Activated T-helper 1 cell treated with anti-CD3 and anti-CD28 coated beads, Interleukin-12 subunit alpha, Interleukin-12 subunit beta, Interleukin-2, Interleukin-4 antibody, amounts not matched to agents 30 ng/mL and 10 ng/mL and 1 ng/mL, durations not matched to agents 14 hours and 24 hours and 36 hours (primary cell): ENCODE measurements around the gene TSPAN18. TPM values are rescaled to one million over a fixed set of nuclear protein-coding genes. Genes with fewer than 3 reads are reported as not detected.
"Not testable (repeated sequence)": the region's sequence is repeated elsewhere in the genome, so short reads cannot be mapped to it uniquely, and the experiment has no call there.

Experiments
- DNase-seq: peaks from one replicate; pipeline ENCODE4 v3.0.0; 2021; ENCODE audit warnings: low spot score
- H3K27ac Mint-ChIP-seq: one replicate; pipeline ENCODE4 v1.8.0; 2021; ENCODE audit warnings: mild to moderate bottlenecking, mixed read lengths
- H3K27me3 Mint-ChIP-seq: one replicate; pipeline ENCODE4 v1.8.0; 2022; ENCODE audit warnings: mild to moderate bottlenecking, moderate library complexity, mixed read lengths; ENCODE audit not compliant: insufficient read depth
- H3K36me3 Mint-ChIP-seq: one replicate; pipeline ENCODE4 v1.8.0; 2021; ENCODE audit warnings: low read depth, mixed read lengths
- H3K4me1 Mint-ChIP-seq: one replicate; pipeline ENCODE4 v1.8.0; 2021; ENCODE audit warnings: low read depth, mixed read lengths
- H3K4me3 Mint-ChIP-seq: one replicate; pipeline ENCODE4 v1.8.0; 2021; ENCODE audit warnings: mild to moderate bottlenecking, moderate library complexity, mixed read lengths
- H3K9me3 Mint-ChIP-seq: one replicate; pipeline ENCODE4 v1.8.0; 2021; ENCODE audit warnings: mixed read lengths
- intact Hi-C: fragments of 100-400 bp; cut with micrococcal nuclease; formaldehyde crosslinking; loops from one replicate; pipeline ENCODE4 v1.15.1; 2024
- total RNA-seq: library from RNA; stranded (reverse); gene quantifications from 2 replicates; pipeline ENCODE4 v1.2.3, GENCODE V29; 2022

The TSPAN18 gene
- total RNA-seq, 1 donor from 2014 or later: 1.7 TPM

GRCh38 chr11:44868021-44868420 is 141.3 kb downstream of the TSPAN18 start:
- no peak overlapping the region for H3K4me3 Mint-ChIP-seq
- DNase-seq: no peak
- peaks cover 36% of the 10 kb centered on the region for H3K27me3 Mint-ChIP-seq
- H3K4me1 Mint-ChIP-seq: peaks cover under 1% of the 10 kb centered on the region
- H3K9me3 Mint-ChIP-seq: peaks cover 9% of the 10 kb centered on the region
- H3K27ac Mint-ChIP-seq: no peak overlapping the region
- H3K36me3 Mint-ChIP-seq: peaks cover 3% of the 10 kb centered on the region
- intact Hi-C loops: no loop called here

DNA sequence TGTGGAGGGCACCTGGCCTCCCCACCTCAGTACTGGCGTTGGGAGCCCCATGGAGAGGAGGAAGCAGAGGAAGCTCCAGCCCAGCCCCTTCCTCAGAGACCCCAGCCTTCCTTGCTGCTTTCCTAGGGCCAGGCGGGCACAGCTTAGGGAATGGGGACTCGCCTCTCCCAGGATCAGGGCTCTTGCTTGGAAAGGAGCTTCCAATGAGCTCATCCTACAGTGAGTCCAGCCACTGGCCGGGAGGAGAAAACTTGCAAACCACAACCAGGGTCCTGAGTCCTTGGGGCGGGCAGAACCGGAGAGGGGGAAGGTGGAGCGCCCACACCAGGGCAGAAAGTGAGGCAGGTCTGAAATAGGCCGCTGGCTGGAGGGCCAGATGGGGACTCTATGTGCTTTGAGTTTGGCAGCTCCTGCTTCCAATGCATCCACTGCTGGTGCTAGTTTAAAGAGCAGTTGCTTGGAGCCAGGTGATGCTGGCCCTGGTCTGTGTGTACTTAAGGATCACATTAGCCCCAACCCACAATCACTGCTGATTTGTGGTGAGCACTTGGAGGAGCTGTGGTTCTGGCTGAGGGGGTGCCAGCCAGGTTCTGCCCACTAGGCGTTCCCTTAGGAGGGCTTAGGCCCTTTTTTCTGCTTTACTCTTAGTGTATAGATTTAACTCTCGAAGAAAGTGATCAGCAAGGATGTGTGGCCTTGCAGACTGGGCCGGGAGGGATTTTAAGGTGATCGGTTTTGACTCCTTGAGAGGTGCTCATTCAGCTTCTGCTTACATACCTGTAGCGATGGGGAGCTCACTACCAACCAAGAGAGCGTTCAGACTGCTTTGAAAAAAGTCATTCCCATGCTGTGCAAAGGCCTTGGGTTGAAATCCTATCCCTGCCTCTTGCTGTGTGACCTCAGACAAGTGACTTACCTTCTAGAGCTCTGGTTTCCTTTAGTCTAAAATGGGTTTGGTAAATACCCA is 142.0 kb downstream of the TSPAN18 start:
- intact Hi-C loops: no loop called here
- no peak overlapping the region for H3K4me3 Mint-ChIP-seq
- peaks cover 33% of the 10 kb centered on the region for H3K27me3 Mint-ChIP-seq
- H3K27ac Mint-ChIP-seq: no peak overlapping the region
- H3K36me3 Mint-ChIP-seq: peaks cover 3% of the 10 kb centered on the region
- H3K4me1 Mint-ChIP-seq: no peaks in the 10 kb centered on the region
- DNase-seq: no peak
- H3K9me3 Mint-ChIP-seq: peaks cover 9% of the 10 kb centered on the region

GRCh38 chr11:44870181-44870580 is 143.4 kb downstream of the TSPAN18 start:
- Mint-ChIP-seq H3K27ac (no peak overlapping the region), H3K27me3 (peaks cover 29% of the 10 kb centered on the region), H3K36me3 (peaks cover 3% of the 10 kb centered on the region), H3K9me3 (peaks cover 9% of the 10 kb centered on the region), H3K4me1 (no peaks in the 10 kb centered on the region), H3K4me3 (no peak overlapping the region)
- no peak for DNase-seq
- intact Hi-C loops: no loop called here

GRCh38 chr11:44870615-44871176 is 143.9 kb downstream of the TSPAN18 start:
- H3K27ac Mint-ChIP-seq: no peak overlapping the region
- H3K36me3 Mint-ChIP-seq: peaks cover 3% of the 10 kb centered on the region
- intact Hi-C loops: no loop called here
- H3K9me3 Mint-ChIP-seq: peaks cover 9% of the 10 kb centered on the region
- DNase-seq: no peak
- no peak overlapping the region for H3K4me3 Mint-ChIP-seq
- H3K27me3 Mint-ChIP-seq: peaks cover 26% of the 10 kb centered on the region
- no peaks in the 10 kb centered on the region for H3K4me1 Mint-ChIP-seq

DNA sequence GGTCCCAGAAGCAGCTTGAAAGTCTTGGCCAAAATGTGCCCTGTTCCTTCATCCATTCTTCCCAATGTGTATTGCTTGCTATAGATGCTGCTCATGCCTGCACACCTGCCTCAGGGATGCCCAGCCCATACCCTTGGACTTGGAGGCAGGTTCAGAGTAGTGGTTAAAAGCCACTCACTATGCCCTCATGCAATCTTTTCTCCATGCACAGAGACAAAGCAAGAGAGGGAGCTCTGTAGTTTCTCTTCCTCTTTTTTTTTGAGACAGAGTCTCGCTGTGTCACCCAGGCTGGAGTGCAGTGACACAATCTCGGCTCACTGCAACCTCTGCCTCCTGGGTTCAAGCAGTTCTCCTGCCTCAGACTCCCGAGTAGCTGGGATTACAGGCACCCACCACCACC is 144.9 kb downstream of the TSPAN18 start:
- DNase-seq, H3K4me3 Mint-ChIP-seq, H3K36me3 Mint-ChIP-seq, intact Hi-C loops, H3K27ac Mint-ChIP-seq, H3K4me1 Mint-ChIP-seq, H3K9me3 Mint-ChIP-seq: not testable (repeated sequence)
- peaks cover 17% of the 10 kb centered on the region for H3K27me3 Mint-ChIP-seq

- Mint-ChIP-seq H3K36me3 (peaks cover 3% of the 10 kb centered on the region), H3K4me1 (no peaks in the 10 kb centered on the region), H3K4me3 (no peak overlapping the region), H3K27ac (no peak overlapping the region), H3K27me3 (peaks cover 13% of the 10 kb centered on the region), H3K9me3 (peaks cover 9% of the 10 kb centered on the region)
- no peak for DNase-seq
- intact Hi-C loops: no loop called here
Observed at GRCh38 chr11:44872556-44872955, 145.8 kb downstream of the TSPAN18 start.

- Mint-ChIP-seq H3K9me3 (peaks cover 9% of the 10 kb centered on the region), H3K36me3 (peaks cover 3% of the 10 kb centered on the region), H3K27ac (no peak overlapping the region), H3K4me1 (no peaks in the 10 kb centered on the region), H3K27me3 (peaks cover 12% of the 10 kb centered on the region), H3K4me3 (no peak overlapping the region)
- DNase-seq: no peak
- intact Hi-C loops: no loop called here
Observed at GRCh38 chr11:44873537-44873936, 146.8 kb downstream of the TSPAN18 start.

DNA sequence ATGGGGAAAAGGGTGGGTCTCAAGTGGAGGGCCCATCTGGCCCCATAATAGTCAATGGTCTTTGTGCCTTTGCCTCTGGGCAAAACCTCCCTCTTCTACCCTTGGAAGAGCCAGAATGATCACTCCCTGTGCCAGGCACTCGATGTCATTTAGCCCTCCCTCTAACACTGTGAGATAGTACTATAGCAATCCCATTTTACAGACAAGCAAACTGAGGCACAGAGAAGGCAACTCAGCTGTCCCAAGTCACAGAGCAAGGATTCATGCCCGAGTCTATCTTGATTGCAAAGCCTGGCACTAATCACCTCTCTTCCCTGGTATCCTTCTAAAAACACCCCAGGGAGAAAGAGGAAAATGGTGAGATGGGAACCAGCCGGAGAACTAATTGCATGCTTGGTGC is 147.5 kb downstream of the TSPAN18 start:
- Mint-ChIP-seq H3K36me3 (peaks cover 3% of the 10 kb centered on the region), H3K9me3 (peaks cover 9% of the 10 kb centered on the region), H3K4me1 (no peaks in the 10 kb centered on the region), H3K4me3 (no peak overlapping the region), H3K27me3 (peaks cover 12% of the 10 kb centered on the region), H3K27ac (no peak overlapping the region)
- intact Hi-C loops: no loop called here
- no peak for DNase-seq

- Mint-ChIP-seq H3K4me1 (no peaks in the 10 kb centered on the region), H3K36me3 (peaks cover 3% of the 10 kb centered on the region), H3K4me3 (no peak overlapping the region), H3K27ac (no peak overlapping the region), H3K9me3 (peaks cover 9% of the 10 kb centered on the region), H3K27me3 (peaks cover 12% of the 10 kb centered on the region)
- intact Hi-C loops: no loop called here
- DNase-seq: no peak
Observed at GRCh38 chr11:44875037-44875436, 148.3 kb downstream of the TSPAN18 start.

DNA sequence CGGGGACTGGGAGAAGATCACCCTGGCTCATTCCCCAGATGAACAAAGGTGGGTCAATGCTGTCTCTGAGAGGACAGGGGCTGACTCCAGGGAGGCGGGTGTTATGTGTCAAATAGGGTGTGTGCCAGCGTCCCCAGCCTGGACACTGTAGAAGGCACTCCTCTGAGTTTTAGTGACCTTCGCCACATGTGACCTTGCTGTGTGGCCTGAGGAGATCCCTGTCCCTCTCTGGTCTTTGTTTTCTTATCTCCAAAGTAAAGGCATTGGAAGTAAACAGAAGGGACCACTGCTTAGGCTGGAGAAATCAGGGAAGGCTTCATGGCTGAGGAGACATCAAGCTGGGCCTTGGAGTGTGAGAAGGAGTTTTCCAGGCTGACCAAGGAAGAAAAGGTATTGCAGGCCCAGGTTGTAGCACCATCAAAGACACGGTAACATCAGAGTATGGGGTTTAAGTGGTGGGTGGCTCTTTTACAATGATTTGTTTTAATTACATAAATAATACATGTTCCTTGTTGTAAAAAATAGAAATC is 149.5 kb downstream of the TSPAN18 start:
- intact Hi-C loops: no loop called here
- H3K9me3 Mint-ChIP-seq: peaks cover 2% of the 10 kb centered on the region
- H3K4me1 Mint-ChIP-seq: no peaks in the 10 kb centered on the region
- no peak overlapping the region for H3K4me3 Mint-ChIP-seq
- peaks cover 9% of the 10 kb centered on the region for H3K27me3 Mint-ChIP-seq
- no peak overlapping the region for H3K27ac Mint-ChIP-seq
- no peak for DNase-seq
- H3K36me3 Mint-ChIP-seq: no peaks in the 10 kb centered on the region

DNA sequence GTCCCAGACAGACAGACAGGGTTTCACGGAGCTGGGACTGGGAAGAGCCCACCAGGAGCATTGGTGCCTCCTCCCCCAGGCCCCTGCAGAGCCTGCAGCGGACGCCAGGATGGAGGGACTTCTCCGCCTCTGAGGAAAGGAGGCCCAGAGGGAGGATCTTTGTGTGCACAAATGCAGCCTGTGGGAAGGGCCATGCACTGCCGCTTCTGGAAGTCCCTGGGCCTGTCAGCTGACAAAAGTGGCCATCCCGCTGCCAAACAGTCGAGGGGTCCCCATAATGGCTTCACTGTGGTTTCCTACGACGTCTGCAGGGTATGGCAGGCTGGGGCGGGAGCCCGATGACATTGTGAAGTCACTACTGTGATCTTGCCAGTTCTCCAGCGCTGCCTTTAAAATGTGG is 150.1 kb downstream of the TSPAN18 start:
- no peaks in the 10 kb centered on the region for H3K4me1 Mint-ChIP-seq
- intact Hi-C loops: no loop called here
- no peak for DNase-seq
- H3K27me3 Mint-ChIP-seq: peaks cover 7% of the 10 kb centered on the region
- H3K27ac Mint-ChIP-seq: no peak overlapping the region
- no peak overlapping the region for H3K4me3 Mint-ChIP-seq
- H3K9me3 Mint-ChIP-seq: no peaks in the 10 kb centered on the region
- no peaks in the 10 kb centered on the region for H3K36me3 Mint-ChIP-seq

DNA sequence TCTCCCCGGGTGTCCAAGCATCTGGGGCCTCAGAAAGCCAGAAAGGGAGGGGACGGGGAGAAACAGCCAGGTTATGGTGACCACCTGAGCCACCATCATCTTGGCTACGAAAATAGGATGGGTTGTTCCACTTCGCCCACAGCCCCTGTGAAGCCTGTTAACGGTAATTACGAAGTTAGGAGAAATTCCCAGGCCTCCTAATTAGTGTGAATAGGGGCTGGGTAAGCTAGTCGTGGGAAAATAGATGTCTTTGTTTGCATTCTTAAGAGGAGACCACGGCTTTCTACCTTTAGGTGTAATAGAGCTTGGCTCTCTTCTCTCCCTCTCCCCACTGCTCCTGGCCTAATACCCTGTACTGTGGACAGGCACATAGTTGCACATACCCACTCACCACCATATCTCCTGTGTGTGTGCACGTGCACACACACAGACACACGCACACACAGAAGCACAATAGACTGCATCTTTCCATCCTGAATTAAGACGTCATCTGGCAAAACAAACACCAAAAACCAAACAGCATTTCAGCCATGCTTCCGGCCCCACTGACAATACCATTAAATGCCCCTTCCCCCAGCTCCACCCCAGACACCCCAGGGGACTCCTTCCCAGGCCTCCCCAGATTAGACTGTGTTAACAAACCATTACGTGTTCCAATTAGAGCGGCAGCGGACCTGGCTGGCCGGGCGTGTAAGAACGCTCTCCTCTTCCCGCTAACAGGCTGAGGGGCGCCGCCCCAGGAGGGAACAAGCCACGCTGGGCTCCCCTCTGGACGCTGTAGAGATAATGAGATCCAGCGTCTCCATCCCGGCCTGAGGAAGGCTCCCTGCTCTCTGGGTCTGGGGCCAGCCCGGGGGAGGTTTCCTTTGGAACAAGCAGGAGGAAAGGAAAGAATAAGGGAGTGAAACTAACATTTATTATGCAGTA is 151.1 kb downstream of the TSPAN18 start:
- DNase-seq: no peak
- no peaks in the 10 kb centered on the region for H3K4me1 Mint-ChIP-seq
- no peaks in the 10 kb centered on the region for H3K36me3 Mint-ChIP-seq
- H3K4me3 Mint-ChIP-seq: no peak overlapping the region
- H3K9me3 Mint-ChIP-seq: no peaks in the 10 kb centered on the region
- peaks cover 3% of the 10 kb centered on the region for H3K27me3 Mint-ChIP-seq
- intact Hi-C loops: no loop called here
- no peak overlapping the region for H3K27ac Mint-ChIP-seq
